Upper lobe of left lung (tissue), 6 donors: ENCODE measurements around the gene OPN1MW. TPM values are rescaled to one million over a fixed set of nuclear protein-coding genes. Genes with fewer than 3 reads are reported as not detected.
"Not testable (repeated sequence)": the region's sequence is repeated elsewhere in the genome, so short reads cannot be mapped to it uniquely, and the experiment has no call there.

Experiments used
- ATAC-seq, 2 donors: fragments of 200-7000 bp; cut with Tn5 transposase; one replicate each; pipeline ENCODE4 v1.9.1; 2022; ENCODE audit warnings: mild to moderate bottlenecking in 2 of 2, moderate library complexity in 2 of 2; ENCODE audit not compliant: low FRiP score in 2 of 2
- DNase-seq, 2 donors: peaks; one replicate each; pipeline ENCODE4 v3.0.0-alpha.2; 2019 to 2020
- H3K27ac ChIP-seq, 4 donors: fragments of 200-600 bp; sonication (generic); one replicate each; pipeline ENCODE4 v1.5.1; 2016 to 2019
- H3K27me3 ChIP-seq, 4 donors: fragments of 200-600 bp; sonication (generic); one replicate each; pipeline ENCODE4 v1.5.1; 2017 to 2019
- H3K36me3 ChIP-seq, 4 donors: fragments of 200-600 bp; sonication (generic); one replicate each; pipeline ENCODE4 v1.5.1; 2016 to 2019
- H3K4me1 ChIP-seq, 4 donors: fragments of 200-600 bp; sonication (generic); one replicate each; pipeline ENCODE4 v1.5.1; 2018 to 2019
- H3K4me3 ChIP-seq, 4 donors: fragments of 200-600 bp; sonication (generic); one replicate each; pipeline ENCODE4 v1.5.1; 2017 to 2019; ENCODE audit warnings: mild to moderate bottlenecking in 2 of 4, moderate library complexity in 1 of 4
- H3K9me3 ChIP-seq, 4 donors: fragments of 200-600 bp; sonication (generic); one replicate each; pipeline ENCODE4 v1.5.1; 2018 to 2019
- WGBS, 2 donors: methylation state at CpG; one replicate each; pipeline ENCODE4 v1.1.5; 2017 to 2018; 5-methylcytosine and 5-hydroxymethylcytosine counted together
- total RNA-seq, 6 donors: library from RNA; depleted of rRNA in 4 of 6; stranded (reverse); fragments of >200 nt in 4 of 6; gene quantifications; one replicate each; pipeline versions ENCODE4 v1.1.0 to v1.2.1, GENCODE V29; 2016 to 2021
- donor health status: DM: no; HTN: no; CAD: no; lungs with moderate emphysema.
- donor health status: DM: no; HTN: yes; CAD: no; lungs with severe emphysema.

Gene OPN1MW
- total RNA-seq, 6 donors from 2014 or later = not detected

DNA sequence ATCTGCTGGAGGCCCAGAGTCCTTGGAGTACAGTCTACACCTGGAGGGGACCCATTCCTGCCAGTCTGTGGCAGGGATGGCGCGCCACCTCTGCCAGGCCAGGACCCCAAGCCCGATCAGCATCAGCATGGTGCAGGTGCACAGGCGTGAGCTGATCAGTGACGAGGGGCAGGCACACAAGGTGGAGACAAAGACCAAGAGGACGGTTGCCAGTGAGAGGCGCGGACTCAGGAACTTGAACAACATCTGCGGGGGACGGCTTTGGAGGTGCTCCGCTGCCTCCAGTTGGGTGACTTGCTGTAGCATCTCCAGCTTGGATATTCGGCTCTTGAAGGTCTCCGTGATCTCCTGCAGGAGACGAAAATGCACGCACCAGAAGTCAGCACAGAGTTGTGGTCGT is 51.2 kb downstream of the OPN1MW start:
- H3K4me1 ChIP-seq, H3K4me3 ChIP-seq, DNase-seq, ATAC-seq, H3K9me3 ChIP-seq, H3K27me3 ChIP-seq, H3K36me3 ChIP-seq, H3K27ac ChIP-seq: not testable (repeated sequence)
- no CpG with 5 or more reads among the region's 16 CpGs for WGBS, 2 donors

DNA sequence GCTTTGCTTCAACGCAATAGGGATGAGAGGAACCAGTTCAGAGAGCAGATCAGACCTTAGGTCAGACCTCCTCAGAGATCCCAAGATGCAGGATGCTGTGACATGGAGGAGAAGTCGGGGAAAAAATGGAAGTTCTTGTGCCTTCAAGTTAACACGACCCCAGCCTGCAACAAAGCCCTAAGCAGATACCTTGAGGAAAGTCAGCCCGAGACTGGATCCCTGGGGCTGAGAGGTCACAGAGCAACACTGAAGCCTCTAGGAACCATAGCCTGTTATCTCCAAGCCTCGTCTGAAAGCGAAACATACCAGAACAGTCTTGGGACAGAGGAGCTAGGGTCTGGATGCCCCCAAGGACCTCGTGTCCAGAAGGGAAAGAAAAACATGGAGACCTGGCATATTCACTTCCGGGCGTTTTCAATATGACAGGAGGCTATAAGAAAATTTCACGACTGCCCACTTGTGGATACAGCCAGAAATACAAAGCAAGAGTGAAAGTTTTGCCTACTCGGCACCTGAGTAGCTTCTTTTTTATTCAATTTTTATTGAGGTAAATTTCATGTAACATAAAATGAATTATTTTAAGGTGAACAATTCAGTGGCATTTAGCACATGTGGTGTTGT is 56.7 kb downstream of the OPN1MW start:
- not testable (repeated sequence) for H3K4me1 ChIP-seq, DNase-seq, H3K27ac ChIP-seq, H3K36me3 ChIP-seq, H3K9me3 ChIP-seq, H3K4me3 ChIP-seq, ATAC-seq, H3K27me3 ChIP-seq
- 80% methylated on average over 1 of the region's 11 CpGs for WGBS, 2 donors

- H3K4me3 ChIP-seq, H3K4me1 ChIP-seq, H3K27ac ChIP-seq, ATAC-seq, H3K36me3 ChIP-seq, H3K9me3 ChIP-seq, DNase-seq, H3K27me3 ChIP-seq: not testable (repeated sequence)
- 86 to 88% methylated on average over 6 to 8 of the region's 8 CpGs for WGBS, 2 donors
Measured at GRCh38 chrX:154239982-154240503, 57.6 kb downstream of the OPN1MW start.

Other genes starting within 250 kb of the OPN1MW start
- gene NAA10, start 247.6 kb upstream of the OPN1MW start, total RNA-seq = 100 to 1,000 TPM in 2 of 6 donors, 10 to 100 TPM in 4; 30.7 to 116 (median 76.2) TPM
- gene RENBP, start 238.0 kb upstream of the OPN1MW start, total RNA-seq = 10 to 100 TPM; 32.8 to 81.7 (median 54.5) TPM
- 10 to 100 TPM; 40.8 to 78.9 (median 52.2) TPM for gene HCFC1, start 210.8 kb upstream of the OPN1MW start, total RNA-seq
- gene TMEM187, start 209.8 kb upstream of the OPN1MW start, total RNA-seq = 10 to 100 TPM in 2 of 6 donors, 1 to 10 TPM in 4; 2.1 to 17.7 (median 5.0) TPM
- gene IRAK1, start 162.7 kb upstream of the OPN1MW start, total RNA-seq = 100 to 1,000 TPM in 4 of 6 donors, 10 to 100 TPM in 2; 49.4 to 236 (median 125) TPM
- 100 to 1,000 TPM in 1 of 6 donors, 10 to 100 TPM in 5; 43.3 to 110 (median 59.3) TPM for gene MECP2, start 84.9 kb upstream of the OPN1MW start, total RNA-seq
- not detected for gene OPN1LW, start 38.4 kb upstream of the OPN1MW start, total RNA-seq
- not detected for gene OPN1MW2, start 37.2 kb downstream of the OPN1MW start, total RNA-seq
- gene OPN1MW3, start 75.0 kb downstream of the OPN1MW start, total RNA-seq = not detected
- gene TEX28, start 112.5 kb downstream of the OPN1MW start, total RNA-seq = not detected
- 1 to 10 TPM in 1 of 6 donors, under 1 TPM in 2, not detected in 3; 0.20 to 1.2 (median 0.24) TPM for gene TKTL1, start 113.2 kb downstream of the OPN1MW start, total RNA-seq
- gene FLNA, start 192.0 kb downstream of the OPN1MW start, total RNA-seq = 1,000 to 10,000 TPM in 5 of 6 donors, 100 to 1,000 TPM in 1; 800 to 1,760 (median 1,298) TPM
- gene EMD, start 196.7 kb downstream of the OPN1MW start, total RNA-seq = 10 to 100 TPM; 42.3 to 60.8 (median 53.6) TPM
- gene RPL10, start 215.8 kb downstream of the OPN1MW start, total RNA-seq = 1,000 to 10,000 TPM; 1,246 to 5,225 (median 2,943) TPM
- 10 to 100 TPM; 18.9 to 55.5 (median 48.2) TPM for gene DNASE1L1, start 226.7 kb downstream of the OPN1MW start, total RNA-seq
- 100 to 1,000 TPM in 2 of 6 donors, 10 to 100 TPM in 4; 39.1 to 228 (median 49.9) TPM for gene TAFAZZIN, start 228.9 kb downstream of the OPN1MW start, total RNA-seq
- gene ATP6AP1, start 246.1 kb downstream of the OPN1MW start, total RNA-seq = 100 to 1,000 TPM in 4 of 6 donors, 10 to 100 TPM in 2; 70.3 to 183 (median 108) TPM